GM21825 (cell line): Measurements from ENCODE around the gene C18orf63.

Experiments used
- ATAC-seq: cut with Tn5 transposase; IDR thresholded peaks from one replicate; pipeline ENCODE4 v1.9.1; 2021; ENCODE audit warnings: mild to moderate bottlenecking, moderate library complexity; ENCODE audit not compliant: unreplicated experiment

The C18orf63 gene

GRCh38 chr18:74402806-74403433, 87.3 kb downstream of the C18orf63 start:
- ATAC-seq, result no peak

DNA sequence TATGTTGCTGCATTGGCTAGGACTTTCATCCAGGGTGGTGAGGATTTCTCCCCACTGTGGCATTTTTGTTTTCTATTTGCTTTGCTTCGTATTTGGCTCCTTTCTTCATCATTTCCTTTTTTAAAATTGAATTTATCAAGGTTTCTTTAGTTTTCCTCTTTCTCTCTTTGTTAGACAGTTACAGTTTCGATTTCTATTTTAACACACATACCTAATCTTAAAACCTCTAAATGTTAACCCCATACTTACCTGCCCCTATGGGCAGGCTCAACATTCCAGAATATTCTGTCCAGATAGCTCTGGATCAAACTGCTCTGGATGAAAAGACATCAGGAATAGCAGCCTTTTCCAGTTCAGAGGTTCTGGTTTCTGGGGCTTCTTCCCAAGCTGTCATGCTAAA, 92.2 kb downstream of the C18orf63 start:
- ATAC-seq, result peak; percentile 79
